GM19324 (cell line): ENCODE measurements around the gene RAB20.
"Not testable (repeated sequence)": the region's sequence is repeated elsewhere in the genome, so short reads cannot be mapped to it uniquely, and the experiment has no call there.

ENCODE experiments used
- ATAC-seq: cut with Tn5 transposase; IDR thresholded peaks from one replicate; pipeline ENCODE4 v1.9.1; 2021; ENCODE audit warnings: mild to moderate bottlenecking, moderate library complexity; ENCODE audit not compliant: unreplicated experiment, low FRiP score

The RAB20 gene

GRCh38 chr13:110576070-110576394 is 14.5 kb upstream of the RAB20 start:
- ATAC-seq: no peak

GRCh38 chr13:110575322-110576069 is 14.0 kb upstream of the RAB20 start:
- ATAC-seq: peak; percentile 59

- ATAC-seq: no peak
Observed at GRCh38 chr13:110574161-110574560, 12.6 kb upstream of the RAB20 start.

- no peak for ATAC-seq
Observed at GRCh38 chr13:110572778-110573118, 11.2 kb upstream of the RAB20 start.

GRCh38 chr13:110571896-110572777 is 10.6 kb upstream of the RAB20 start:
- ATAC-seq: no peak

- ATAC-seq: no peak
Observed at GRCh38 chr13:110570886-110571285, 9.4 kb upstream of the RAB20 start.

GRCh38 chr13:110569962-110570361 is 8.4 kb upstream of the RAB20 start:
- ATAC-seq: not testable (repeated sequence)

GRCh38 chr13:110568612-110569011 is 7.1 kb upstream of the RAB20 start:
- ATAC-seq: no peak

GRCh38 chr13:110566171-110566570 is 4.6 kb upstream of the RAB20 start:
- ATAC-seq: no peak

- ATAC-seq: no peak
Observed at GRCh38 chr13:110565296-110565695, 3.8 kb upstream of the RAB20 start.

GRCh38 chr13:110564472-110564985 is 3.0 kb upstream of the RAB20 start:
- no peak for ATAC-seq

GRCh38 chr13:110563463-110563774 is 1.9 kb upstream of the RAB20 start:
- ATAC-seq: no peak

GRCh38 chr13:110562696-110563462 is 1.4 kb upstream of the RAB20 start:
- ATAC-seq: no peak

GRCh38 chr13:110562036-110562597 is 595 bp upstream of the RAB20 start:
- no peak for ATAC-seq

- ATAC-seq: no peak
Observed at GRCh38 chr13:110560601-110561343, 750 bp downstream of the RAB20 start.

- ATAC-seq: no peak
Observed at GRCh38 chr13:110559986-110560385, 1.5 kb downstream of the RAB20 start.

- no peak for ATAC-seq
Observed at GRCh38 chr13:110559429-110559943, 2.0 kb downstream of the RAB20 start.

- ATAC-seq: no peak
Observed at GRCh38 chr13:110557610-110558305, 3.8 kb downstream of the RAB20 start.

- no peak for ATAC-seq
Observed at GRCh38 chr13:110557082-110557481, 4.4 kb downstream of the RAB20 start.
